ENCODE data around the gene EFS.
"Not testable (repeated sequence)": the region's sequence is repeated elsewhere in the genome, so short reads cannot be mapped to it uniquely, and the experiment has no call there.

Gene EFS, protein sequence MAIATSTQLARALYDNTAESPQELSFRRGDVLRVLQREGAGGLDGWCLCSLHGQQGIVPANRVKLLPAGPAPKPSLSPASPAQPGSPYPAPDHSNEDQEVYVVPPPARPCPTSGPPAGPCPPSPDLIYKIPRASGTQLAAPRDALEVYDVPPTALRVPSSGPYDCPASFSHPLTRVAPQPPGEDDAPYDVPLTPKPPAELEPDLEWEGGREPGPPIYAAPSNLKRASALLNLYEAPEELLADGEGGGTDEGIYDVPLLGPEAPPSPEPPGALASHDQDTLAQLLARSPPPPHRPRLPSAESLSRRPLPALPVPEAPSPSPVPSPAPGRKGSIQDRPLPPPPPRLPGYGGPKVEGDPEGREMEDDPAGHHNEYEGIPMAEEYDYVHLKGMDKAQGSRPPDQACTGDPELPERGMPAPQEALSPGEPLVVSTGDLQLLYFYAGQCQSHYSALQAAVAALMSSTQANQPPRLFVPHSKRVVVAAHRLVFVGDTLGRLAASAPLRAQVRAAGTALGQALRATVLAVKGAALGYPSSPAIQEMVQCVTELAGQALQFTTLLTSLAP

DNA sequence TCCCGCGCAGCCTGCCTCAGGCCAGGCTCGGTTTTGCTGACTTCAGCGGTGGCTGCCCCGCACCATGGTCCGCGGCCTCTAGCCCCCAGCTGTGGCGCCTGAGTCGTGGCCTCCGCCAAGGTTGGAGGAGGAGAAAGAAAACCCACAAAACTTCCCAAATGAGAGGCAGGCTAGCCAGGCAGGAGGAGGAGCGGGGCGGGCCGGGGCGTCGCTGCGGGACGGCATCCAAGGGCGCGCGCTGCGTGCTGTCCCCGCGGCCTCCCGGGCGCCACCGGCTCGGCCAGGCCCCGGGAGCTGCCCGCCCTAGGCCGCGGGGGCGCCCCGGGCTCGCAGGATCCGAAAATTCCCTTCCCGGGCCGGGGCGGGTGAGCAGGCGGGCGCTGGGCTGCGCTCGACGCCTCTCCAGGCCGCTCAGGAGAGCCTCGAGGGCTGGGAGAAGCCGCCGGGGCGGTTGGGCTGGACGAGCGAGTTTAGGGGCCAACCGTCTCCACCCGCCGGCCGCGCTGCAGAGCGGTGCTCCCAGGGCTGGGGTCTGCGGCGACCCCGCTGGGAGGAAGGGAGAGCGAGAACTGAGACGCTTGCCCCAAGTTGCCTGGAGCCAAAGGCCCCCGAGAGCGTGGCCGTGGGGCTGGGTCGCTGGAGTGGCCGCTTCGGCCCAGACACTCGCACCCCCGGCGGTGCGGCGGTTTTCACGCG lies at the start of gene EFS:
TSS of gene EFS (minus strand) at position 137 of the 696 bp plus-strand sequence. CDS start 147 bp downstream, outside the sequence.
- DNase-seq (ENCODE audit: low read depth): no peak

DNA sequence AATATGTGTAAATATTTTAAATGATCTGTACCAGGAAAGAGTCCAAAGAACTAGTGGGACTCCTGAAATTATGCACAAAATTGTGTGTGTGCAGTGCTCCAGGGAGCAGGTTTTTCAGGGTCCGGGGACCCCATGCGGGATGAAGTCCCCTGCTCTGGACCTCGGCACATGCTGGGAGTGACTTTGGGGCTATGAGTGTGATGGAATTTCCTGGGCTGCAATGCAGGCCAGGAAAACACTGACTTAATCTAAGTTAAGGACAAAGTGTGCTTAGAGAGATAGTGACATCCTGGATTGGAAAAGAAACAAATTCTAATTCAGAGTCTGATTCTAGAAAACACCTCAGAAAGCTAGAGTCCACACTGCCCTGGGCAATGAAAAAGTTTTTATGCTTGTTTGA lies 49.3 kb upstream of the EFS start:
- no peak for DNase-seq (ENCODE audit: low read depth)

DNA sequence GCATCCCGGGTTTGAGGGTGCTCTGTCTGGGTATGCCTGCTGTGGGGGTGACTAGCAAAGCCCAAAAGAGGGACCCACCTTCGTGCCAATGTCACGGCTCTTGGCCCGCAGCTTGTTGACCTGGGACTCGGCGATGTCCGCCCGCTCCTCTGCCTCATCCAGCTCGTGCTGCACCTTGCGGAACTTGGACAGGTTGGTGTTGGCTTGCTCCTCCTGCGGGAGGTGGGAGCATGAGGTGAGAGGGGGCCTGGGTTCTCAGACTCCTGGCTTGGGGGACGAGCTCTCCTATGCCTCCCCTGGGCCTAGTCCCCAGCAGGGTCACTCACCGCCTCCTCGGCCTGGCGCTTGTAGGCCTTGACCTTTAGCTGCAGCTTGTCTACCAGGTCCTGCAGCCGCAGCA lies 48.7 kb upstream of the EFS start:
- DNase-seq (ENCODE audit: low read depth): no peak

DNA sequence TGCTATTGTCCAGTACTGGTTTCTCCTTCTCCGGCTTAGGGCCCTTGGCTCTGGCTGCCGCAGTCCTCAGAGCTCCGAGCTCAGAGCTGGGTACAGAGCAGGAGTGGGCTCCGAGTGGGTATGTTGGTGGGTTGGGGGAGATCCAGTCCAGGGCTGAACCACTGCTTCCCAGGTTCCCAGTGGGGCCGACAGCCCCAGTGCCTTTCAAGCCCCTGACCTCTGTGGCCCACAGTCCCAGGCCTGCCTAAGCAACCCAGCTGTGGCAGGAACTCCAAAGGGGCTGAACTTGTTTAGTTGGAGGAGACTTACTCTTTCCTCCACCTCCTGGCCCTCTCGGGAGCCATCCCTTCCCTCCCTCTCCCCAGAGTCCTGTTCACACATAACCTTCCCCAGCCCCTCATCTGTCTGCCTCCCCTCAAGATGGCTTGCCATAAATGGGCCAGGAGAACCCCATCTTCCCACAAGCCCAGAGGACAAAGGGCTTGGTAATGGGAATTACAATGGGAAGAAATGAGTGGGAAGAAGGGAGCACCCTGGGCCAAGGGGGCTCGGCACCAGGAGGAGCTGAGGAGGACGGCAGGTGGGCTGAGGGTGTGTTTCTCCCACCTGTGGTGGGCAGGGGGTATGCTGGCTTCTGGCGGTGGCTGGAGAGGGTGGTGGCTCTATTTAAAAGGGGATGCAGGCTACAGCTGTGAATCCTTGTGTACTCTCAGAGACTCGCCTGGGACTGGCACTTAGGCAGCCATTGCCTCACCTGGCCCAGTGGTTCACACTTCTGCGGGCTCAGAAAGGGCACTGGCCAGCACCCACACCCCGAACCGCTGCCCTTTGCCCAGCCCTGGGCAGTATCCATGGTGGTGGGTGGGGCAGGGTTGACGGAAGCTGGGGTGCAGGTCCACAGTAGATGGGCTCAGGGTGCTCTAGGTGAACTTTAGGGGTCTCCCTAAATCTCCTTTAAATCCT lies 46.9 kb upstream of the EFS start:
- DNase-seq (ENCODE audit: low read depth): no peak

DNA sequence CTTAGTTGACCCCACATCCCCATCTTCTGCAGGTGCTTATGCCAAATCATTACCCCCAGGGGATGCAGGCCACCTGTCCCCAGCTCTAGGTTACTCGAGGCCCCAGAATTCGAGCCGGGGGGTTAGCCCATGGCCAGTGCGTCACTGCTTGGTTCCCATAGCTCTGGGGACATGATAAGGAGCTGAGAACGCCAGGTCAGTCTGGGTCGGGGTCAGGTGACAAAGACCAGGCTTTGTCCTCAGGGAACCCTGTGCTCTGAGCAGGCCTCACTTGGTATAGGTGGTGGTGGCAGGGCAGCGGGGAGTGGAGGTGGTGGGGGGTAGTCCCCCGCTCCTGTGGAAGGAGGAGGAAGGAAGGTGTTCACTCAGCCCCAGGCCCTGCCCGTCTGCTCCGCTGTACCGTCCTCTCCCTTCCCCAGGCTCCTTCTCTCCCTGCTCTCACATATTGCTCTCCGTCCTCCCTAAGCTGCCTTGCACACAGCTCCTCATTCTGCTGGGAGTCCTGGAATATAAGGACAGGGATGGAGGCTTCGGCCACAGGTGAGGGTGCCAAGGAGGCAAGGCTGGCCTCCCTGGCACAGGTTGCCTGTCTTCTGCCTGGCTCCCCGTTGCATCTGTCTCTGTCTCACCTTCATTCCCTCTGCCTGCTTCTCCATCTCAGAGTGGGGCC lies 45.1 kb upstream of the EFS start:
- no peak for DNase-seq (ENCODE audit: low read depth)

DNA sequence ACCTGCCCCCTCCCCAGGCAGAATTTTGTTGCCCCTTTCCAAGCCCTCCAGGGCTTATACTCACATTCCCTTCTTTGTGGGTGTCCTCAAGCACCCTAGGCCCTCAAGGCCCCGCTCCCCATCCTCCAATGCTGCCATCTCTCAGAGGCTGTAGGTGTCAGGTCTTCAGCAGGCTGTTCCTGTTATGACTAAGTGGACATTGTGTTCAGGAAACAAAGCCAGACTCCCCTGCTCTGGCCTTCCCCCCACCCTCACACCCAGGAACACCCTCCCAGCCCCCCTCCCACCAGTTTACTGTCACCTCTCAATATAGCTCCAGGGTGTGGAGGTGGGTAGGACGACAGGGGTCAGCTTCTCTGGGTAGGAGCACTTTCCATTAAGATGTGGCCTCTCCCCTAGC lies 44.5 kb upstream of the EFS start:
- no peak for DNase-seq (ENCODE audit: low read depth)

DNA sequence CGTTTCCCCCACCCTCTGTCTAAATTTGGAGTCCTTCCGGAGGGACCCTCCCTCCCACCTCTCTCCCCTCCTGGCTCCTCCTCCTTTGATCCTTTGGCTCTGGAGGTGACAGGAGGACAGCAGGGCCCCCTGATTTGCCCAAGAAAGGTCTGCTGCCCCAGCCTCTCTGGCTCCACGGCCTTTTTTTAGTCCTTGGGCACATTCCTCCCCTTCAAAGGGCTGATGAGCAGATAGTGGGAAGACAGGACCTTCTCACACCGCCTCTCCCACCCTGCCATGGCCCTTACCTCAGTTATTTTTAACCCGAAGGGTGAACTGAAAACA lies 43.3 kb upstream of the EFS start:
- no peak for DNase-seq (ENCODE audit: low read depth)

DNA sequence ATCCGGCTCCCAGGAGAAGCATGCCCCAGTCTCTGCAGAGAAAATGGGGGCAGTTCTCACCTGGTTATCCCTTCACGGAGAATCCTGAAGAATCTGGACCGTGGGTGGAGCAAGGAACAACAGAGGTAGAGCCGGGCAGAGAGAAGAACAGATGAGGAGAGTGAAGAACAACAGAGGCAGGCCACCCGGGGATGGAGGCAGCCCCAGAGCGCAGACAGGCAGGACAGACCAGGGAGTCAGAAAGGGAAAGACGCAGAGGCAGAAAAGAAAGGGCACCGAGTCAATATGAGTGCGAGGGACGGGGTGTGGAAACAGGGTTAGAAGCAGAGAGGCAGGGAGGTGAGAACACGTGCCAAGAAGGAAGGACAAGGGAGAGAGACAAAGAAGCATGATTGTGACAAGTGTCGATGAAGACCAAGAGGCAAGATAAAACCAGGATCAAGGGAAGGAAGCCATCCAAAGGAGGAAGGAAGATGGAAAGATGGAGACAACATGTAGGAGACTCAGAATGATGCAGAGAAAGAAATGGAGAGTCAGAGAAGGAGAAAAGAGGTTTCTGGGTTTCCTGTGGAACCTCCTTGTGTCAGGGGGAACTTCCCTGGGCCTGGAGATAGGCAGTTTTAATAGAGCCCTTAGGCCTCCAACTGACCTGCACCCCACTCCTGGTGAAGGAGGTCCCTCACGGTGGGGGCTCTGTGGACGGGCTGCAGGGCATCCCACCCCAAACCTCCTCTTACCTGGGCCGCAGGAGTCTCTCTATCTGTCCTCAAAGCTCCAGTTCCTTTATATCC lies 42.7 kb upstream of the EFS start, which contains the start of gene MYH6:
TSS of gene MYH6 (minus strand) at position 758 of the 791 bp plus-strand sequence. CDS start 1,050 bp downstream, outside the sequence.
- DNase-seq (ENCODE audit: low read depth): no peak

DNA sequence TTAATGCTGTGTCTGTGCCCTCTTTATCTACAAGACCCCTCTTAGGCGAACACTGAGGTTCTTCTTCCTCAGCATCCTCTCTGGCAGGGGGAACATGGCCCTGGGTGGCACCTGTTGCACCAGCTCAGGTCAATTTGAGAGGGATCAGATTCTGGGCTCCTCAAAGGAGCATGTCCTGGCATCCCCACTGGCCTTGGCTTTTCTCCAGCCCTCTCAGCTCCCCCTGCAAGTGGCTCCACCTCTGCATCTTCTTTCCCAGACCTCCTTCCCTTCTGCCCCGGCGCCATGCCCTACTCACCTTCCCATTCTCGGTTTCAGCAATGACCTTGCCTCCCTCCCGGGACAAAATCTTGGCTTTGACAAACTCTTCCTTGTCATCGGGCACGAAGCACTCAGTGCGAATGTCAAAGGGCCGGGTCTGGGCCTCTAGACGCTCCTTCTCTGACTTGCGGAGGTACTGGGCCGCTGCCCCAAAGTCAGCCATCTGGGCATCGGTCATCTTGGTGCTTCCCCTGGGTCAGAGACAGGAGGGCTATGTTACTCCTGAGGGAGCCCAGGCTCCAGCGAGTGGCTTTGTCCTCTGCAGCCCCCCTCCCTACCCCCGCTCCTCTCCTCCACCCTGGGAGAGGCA lies 41.9 kb upstream of the EFS start:
- no peak for DNase-seq (ENCODE audit: low read depth)

DNA sequence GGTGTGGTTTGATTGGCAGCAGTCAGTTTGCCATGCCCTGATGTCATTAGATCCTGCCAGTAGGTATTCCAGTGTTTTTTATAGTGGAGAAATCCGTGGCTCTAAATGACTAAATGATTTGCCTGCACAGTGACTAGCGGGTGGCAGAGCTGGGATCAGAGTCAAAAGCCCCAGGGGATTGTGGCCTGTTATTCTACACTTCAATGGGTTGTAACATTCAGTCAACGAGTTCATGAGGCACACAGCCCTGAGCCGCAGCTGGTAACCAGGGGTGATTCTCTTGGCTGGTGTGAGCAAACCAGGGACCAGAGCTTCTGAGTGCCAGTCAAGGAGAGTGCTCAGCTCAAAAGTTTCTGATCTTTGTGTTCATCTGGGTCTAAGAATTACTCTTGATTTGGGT lies 41.3 kb upstream of the EFS start:
- DNase-seq (ENCODE audit: low read depth): no peak

DNA sequence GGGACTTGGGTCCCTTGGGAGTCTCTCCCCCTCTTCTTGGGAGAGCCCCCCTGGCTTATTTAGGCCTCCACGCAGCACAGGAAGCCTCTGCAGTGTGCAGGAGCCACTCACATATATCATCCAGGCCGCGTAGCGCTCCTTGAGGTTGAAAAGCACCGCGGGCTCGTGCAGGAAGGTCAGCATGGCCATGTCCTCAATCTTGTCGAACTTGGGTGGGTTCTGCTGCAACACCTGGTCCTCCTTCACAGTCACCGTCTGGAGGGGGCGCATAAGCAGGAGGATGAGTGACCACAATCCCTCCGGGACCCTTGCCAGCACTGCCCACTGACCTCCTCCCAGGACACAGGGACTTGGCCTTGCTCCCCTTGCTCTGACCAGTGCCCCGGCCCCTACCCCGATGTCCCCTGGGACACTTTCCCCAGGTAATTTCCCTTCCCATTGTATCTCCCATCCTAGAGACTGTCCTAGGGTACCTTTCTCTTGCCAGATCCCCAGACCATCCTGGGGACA lies 40.6 kb upstream of the EFS start:
- DNase-seq (ENCODE audit: low read depth): no peak

DNA sequence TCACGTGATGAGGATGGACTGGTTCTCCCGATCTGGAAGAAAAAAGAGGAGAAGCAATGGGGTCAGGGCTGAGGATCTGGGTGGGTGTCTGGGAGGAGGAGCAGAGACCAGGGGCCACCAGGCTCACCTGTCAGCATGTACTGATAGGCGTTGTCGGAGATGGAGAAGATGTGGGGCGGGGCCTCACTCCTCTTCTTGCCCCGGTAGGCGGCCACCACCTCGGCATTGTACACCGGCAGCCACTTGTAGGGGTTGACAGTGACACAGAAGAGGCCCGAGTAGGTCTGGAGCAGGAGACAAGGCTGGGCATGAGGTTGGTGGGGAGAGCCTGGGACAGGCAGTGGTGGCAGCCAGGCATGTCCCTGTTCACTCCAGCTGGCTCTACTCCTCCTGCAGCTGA lies 40.1 kb upstream of the EFS start:
- DNase-seq (ENCODE audit: low read depth): no peak

DNA sequence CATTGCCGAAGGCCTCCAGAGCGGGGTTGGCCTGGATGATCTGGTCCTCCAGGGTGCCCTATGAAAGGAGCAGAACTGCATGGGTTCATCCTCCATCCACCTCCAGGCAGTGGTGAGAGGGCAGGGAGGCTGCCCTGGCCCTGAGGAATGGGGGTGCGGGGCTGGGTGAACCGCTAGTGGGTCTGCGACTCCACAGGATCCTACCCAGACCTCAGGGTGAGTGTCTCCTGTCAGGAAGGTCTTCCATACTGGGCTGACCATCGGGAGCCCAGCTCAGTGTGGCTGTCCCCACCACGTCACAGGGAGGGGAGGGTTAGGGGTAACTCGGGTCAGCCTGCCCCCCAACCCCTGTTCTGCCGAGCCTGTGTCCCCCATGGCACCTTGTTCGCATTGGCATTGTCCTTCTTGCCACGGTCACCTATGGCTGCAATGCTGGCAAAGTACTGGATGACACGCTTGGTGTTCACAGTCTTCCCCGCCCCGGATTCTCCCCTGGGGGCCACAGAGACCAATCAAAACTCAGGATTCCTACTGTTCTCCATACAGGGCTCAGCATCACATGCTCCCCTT lies 39.4 kb upstream of the EFS start:
- no peak for DNase-seq (ENCODE audit: low read depth)

DNA sequence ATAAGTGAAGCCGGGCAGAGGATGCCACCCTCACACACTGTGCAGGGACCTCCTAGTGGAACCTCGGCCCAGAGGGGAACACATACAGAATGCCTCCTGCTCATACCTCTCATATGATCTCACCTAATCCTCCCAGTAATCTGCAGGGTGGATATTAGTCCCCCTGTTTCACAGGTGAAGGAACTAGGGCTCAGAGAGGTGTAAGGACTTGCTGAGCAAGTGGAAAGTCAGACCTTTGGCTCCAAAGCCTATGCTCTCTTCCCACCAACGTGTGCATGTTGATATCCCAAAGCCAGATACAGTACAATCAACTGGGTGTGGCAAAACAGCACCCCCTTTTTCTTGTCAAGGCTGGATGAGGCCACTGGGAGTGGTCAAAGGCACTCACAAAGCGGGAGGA lies 38.9 kb upstream of the EFS start:
- no peak for DNase-seq (ENCODE audit: low read depth)

DNA sequence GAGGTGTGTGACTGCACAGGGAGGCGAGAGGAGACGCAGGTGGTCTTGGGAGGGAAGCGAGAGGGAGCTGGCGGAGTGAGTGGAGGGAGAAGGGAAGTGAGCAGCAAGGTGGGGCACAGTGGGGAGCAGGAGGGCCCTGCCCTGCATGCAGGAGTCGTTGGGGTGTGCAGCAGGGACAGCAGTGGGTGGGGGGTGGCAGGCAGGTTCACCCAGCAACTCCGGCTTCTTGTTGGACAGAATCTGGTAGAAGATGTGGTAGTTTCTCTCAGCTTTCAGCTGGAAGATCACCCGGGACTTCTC lies 38.1 kb upstream of the EFS start:
- no peak for DNase-seq (ENCODE audit: low read depth)

DNA sequence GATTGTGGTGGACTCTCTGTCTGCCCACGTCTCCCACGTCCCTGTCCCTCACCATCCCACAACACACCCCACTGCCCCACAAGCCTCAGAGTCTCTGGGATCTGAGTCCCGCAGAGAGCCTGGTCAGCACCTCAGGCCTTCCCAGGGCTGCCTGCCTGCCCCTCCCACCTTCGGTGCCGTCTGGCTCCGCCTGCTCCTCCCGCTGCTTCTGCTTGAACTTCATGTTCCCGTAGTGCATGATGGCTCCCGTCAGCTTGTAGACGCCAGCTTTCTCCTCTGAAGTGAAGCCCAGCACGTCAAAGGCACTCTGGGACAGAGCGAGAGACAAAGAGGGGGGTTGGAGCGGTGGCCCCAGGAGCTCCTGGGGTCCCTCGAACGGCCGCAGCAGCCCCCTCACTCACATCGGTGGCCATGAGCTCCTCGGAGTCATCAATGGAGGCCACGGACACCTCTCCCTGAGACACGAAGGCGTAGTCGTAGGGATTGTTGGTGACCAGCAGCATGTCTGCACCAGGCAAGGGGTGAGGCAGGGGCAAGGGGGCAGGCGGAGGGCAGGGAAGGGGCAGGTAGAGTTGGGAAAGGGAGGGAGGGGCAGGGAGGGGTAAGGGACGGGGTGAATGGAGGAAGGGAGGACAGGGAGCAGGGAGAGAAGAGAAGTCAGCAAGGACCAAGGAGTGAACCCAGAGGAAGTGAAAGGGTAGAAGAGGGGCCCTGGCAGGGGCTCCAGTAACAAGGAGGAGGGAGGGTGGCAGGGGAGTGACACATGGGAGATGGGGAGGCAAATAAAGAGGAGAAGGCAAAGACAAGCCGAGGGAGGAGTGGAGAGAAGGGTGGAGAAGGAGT lies 37.5 kb upstream of the EFS start:
- DNase-seq (ENCODE audit: low read depth): no peak

DNA sequence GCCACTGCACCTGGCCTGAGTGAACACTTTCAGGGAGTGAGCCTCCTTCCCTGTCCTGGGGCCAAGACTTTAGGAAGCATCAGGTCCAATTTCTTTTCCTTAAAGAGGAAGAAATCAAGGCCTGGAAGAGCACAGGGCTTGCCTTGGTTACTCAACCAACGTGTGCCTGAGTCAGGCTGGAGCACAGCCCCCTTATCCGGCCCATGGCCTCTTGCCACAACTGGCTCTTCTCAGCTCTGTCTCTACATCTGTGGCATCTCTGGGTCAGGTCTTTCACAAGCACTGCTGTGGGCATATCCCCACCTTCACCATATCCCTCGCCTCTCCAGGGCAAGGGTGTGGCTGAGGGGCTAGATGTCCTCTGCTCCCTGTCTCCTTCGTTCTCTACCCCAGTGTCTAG lies 36.3 kb upstream of the EFS start:
- no peak for DNase-seq (ENCODE audit: low read depth)

DNA sequence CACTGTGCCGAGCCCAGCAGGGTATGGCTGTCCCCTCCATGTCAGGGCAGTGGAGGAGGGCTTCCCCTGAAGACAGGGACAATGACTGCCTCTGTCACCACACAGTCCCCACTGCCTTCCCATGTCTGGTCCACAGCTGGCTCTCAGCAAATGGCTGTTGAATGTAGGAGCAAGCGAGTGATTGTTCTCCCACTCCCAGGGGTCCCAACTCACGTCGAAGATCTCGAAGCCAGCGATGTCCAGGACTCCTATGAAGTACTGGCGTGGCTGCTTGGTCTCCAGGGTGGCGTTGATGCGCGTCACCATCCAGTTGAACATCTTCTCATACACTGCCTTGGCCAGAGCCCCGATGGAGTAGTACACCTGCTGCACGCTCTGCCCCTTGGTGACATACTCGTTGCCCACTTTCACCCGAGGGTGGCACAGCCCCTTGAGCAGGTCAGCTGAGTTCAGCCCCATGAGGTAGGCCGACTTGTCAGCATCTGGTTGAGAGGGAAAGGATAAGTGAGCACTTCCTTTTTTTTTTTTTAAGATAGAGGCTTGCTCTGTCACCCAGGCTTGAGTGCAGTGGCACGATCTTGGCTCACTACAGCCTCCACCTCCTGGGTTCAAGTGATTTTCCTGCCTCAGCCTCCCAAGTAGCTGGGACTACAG lies 35.7 kb upstream of the EFS start:
- DNase-seq (ENCODE audit: low read depth): not testable (repeated sequence)
